HG03442 (cell line): ENCODE data around the gene GULP1.

Experiments
- ATAC-seq: cut with Tn5 transposase; IDR thresholded peaks from one replicate; pipeline ENCODE4 v1.9.1; 2021; ENCODE audit warnings: mild to moderate bottlenecking, moderate library complexity; ENCODE audit not compliant: unreplicated experiment

The GULP1 gene

DNA sequence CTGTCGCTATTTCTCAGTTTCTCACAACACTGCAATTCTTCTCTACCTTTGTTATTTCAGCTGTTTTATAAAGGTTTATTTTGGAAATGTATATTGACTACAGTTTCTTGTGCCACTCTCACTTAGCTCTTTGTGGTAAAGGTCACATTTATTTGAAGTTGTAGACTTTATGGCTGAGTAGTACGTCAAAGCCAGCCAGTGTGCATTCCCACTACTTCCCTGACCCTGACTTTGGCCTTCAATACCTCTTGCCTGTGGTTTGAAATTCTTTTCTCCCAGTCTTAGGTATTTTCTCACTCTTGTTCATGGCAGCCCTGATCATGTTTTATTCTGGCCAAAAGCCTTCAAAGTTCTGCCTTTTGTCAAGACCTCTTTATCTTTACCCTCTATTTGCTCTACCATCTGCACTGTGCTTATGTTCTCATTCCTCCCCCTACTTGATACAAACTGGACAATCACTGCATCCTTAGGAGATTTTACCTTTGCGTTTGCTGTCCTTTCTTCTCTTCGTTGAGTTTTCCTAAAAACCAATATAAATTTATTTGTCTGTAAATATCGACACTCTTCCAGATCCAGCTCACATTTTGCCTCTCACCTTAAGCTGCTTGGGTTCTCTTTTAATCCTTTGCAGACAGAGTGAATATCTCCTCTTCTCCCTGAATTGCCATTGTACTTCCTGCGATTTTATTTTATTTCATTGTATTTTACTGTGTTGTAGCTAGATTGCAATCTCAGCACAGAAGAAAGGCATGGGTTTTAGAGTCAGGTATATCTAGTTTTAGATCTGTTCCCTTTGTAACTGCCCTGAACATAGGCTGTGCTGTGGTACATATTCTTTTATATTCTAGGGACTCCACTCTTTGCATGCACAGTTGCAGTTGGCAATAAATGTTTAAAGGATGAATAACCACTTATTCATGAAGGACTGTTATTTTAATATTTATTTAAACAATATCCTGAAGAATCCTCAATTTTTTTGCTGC is 31.2 kb downstream of the GULP1 start:
- ATAC-seq, result no peak

DNA sequence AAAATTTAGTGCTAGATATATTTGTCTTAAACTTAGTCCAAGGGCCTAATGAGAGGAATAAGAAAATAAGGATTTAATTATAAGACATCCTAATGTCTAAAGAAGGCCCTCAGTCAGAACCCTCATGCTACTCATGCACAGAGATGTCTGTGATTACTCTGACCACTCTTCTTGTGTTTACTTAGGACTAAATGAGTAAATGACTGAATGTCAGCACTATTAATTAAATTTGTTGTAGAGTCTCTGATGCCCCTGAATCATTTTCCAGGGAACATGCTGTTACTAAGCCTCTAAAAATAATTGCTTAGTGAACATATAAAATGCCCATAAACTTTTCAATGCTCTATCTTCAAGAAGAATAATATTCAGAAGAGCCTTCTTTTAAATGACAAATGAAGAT is 32.4 kb downstream of the GULP1 start:
- no peak for ATAC-seq

DNA sequence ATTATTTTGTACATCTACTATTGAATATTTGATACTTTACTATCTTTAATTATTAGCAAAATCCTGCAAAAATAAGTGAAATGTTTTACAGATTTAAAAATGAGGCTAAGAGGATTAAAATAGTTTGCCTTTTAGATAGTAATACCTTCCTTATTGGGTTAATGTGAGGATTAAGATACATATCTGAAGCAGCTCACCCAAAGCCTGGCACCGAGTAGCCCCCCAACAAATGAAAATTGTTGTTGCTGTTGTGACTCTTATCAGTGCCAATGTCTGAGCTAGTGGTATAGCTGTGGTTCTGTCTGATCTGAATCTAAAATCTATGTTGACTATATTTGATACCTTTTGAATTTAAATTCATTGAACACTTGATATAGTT is 34.6 kb downstream of the GULP1 start:
- ATAC-seq, result no peak

DNA sequence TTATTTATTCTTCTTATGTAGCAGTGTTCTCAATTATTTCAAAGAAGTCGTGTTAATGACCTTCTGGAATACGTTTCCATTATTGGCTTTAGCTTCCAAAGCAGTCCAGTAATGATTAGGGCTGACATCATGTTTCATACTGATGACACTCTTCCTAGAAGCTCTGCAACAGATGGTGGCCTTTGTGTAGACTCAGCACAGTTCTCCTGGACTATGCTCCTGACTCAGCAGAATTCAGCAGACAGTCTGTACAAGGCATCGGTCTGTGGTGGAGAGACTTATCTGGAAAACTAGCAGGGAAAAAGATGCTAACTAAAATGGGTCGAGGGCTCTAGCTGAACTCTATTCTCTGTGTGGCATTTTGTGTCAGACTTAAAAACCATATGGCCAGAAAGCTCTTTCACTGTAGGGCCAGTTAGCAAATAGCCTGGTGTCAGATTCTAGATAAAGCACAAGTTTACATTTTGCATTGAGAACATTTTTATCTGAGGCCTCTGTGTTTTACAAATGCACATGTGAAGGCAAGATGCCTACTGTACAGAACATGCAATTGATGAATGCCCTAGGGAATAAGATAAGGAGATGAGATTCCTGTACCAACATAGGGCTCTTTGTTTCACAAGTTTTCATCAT is 35.1 kb downstream of the GULP1 start:
- ATAC-seq, result no peak

DNA sequence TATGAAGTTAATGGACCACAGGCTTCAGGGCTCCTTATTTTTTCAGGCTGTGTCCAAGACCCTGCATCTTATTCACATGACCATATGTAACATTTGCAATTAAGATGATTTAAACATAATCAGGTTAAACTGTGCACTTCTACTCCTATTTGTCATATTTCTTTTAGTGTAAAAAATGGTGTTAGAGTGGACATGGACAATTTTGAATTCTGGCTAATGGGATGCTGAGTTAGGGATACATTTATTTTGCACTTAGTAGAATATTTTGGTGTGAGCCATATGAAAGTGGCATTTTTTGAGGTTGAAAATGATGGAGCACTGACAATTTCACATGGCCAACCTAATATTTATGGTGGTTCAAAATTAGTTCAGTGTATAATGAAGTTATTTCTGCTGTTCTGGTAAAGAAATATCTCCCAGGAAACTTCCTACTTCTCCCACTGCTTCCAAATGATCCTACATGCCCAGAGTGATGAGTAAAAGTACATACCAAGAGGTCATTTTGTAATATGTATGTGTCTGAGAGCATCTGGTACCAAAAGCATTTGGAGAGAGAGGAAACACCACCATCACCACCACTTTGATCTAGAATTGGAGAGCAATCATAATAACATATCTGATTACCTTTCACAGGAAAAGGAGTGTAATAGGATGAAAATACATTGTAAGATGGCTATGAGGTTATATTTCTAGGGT is 36.0 kb downstream of the GULP1 start:
- no peak for ATAC-seq

DNA sequence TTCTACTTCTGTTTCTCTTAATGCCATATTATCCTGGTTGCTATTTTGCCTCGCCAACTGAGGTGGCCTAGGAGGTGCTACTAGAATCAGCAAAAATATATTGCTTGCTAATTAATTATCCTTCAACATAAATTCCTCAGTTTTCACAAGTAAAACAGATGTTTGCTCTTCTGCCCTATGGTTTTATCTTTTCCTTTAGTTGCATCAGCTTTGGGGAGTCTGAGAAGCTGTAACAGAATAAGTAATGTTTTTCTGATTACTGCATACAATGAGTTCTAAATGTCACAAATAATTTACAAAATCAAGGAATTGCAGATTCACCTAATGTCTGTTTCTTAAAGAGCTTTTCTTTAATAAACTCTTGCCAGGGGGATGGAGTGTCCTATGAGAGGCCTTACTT is 36.7 kb downstream of the GULP1 start:
- ATAC-seq, result no peak

DNA sequence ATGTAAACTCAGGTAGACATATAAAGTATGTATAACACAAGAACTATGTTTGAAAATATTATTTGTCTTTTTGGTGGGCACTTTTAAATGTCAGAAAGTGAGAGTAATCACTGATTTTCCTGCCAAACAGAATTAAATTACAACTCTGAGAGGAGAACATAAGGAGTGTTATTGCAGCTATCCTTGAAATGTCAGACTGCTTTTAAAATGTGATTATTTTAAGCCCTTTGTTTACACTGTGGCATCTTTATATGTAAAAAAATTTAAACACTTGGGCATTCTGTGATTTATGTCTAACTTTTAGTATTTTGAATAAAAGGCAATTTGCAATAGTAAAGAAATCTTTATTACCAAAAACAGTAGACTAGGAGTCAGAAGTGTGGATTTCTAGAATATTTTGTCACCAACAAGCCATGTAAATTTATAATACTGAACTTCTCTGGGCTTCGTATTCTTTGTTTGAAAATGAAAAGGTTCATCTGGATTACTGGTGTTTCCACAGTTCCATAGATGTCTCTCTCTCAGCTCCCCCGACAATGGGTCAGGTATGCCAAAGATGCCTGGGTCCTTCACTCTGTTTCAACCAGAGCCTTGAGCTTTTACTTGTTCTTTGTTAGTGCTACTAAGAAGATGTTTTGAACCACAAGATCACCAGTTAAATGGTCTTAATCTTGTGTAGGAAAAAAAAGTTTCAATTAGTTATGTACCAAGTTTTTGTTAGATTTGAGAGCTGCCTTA is 38.8 kb downstream of the GULP1 start:
- no peak for ATAC-seq

DNA sequence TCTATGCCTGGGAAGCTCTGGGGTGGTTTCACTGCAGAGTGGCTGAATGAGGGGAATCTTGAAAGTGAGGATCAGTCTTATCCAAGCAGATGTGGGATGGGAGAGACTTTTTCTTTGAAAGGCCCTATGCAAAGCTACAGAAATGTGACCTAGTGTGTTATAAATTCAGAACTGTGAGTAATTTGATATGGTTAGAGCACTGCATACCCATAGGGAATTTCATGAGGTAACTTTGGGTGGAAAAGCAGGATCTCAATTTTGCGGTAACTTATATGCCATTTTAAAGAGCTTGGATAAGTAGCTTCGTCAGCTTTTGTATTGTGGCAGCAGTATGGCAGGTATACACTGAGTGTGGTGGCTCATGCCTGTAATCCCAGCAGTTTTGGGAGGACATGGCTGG is 40.9 kb downstream of the GULP1 start:
- no peak for ATAC-seq

DNA sequence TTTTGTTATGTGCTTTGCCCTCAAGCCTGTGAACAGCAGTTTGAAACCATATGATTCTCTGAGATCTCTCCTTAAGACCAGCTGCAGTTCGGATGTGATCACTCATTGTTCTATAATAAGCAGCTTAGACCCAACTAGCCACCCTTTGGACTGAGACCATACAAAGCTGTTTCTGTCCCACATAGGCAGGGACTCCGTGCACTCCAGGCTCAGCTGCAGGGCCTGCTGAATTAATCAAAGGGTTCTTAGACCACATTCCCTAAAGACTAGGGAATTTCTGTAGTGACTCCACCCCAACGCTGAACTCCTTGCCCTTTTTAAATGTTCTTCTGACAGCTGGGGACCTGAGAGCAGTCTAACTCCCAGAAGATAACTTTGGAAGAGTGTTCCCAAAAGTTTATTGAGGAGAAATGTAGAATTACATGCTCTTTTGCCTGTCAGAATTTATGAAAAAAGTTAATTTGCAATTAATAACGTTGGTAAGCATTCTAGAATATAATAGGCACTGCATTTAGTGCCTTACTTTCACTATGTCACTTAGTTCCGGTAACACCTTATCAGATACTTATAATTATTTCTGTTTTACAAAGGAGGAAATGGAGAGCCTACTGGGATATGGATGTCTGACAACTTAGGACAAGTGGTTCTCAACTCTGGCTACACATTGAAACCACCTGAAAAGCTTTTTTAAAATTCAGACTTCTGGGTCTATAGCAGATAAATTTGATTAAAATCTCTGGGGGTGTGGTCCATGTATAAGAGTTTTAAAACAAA is 42.3 kb downstream of the GULP1 start:
- no peak for ATAC-seq

DNA sequence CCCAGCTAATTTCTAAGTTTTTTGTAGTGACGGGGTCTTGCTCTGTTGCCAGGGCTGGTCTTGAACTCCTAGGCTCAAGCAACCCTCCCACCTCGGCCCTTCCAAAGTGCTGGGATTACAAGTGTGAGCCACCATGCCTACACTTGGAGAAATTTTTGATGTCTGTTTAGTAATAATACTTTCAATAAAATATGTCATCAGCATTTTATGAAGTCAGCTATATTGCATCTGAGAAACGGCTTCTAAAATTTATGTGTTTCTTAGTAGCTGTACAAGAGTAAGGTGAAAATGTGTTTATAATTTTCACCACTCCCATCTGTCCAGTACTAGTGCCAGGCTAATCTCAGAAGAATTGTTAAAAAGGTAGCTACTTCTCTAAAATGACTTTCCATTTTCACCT is 46.8 kb downstream of the GULP1 start:
- no peak for ATAC-seq

DNA sequence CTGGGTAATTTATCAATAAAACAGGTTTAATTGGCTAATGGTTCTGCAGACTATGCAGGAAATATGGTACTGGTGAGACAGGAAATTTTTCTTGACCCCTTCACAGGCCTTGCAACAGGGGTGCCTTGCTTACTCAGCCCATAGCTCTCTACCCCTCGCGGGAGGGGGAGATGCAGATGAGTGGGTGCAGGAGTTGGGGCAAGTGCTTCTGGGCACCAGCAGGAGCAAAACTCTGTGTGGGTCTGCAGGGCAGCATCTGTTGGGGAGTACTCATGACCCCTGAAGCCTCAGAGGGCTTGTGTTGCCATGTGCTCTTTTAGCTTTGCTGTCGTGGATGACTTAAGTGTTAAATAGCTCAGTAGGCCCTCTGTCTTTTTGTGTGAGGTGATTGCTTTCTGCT is 48.6 kb downstream of the GULP1 start:
- ATAC-seq, result no peak

DNA sequence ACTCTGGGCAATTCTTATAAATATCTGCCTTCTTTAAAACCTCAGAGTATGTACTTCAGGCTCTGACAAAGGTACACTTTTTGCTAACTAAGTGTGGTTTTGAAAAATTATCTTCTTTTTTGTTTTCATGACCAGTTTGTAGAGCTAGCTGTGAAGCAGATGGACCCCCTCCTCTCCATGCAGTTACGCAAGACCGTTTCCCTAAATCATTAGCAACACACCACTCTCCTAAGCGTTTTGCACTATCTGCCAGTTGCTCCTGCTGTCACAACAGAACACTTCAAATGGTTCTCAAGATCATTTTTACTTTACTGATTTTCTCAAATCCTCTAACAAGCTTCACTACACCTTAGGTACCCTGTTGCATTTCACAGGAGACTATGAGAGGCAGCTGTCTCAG is 53.3 kb downstream of the GULP1 start:
- no peak for ATAC-seq

DNA sequence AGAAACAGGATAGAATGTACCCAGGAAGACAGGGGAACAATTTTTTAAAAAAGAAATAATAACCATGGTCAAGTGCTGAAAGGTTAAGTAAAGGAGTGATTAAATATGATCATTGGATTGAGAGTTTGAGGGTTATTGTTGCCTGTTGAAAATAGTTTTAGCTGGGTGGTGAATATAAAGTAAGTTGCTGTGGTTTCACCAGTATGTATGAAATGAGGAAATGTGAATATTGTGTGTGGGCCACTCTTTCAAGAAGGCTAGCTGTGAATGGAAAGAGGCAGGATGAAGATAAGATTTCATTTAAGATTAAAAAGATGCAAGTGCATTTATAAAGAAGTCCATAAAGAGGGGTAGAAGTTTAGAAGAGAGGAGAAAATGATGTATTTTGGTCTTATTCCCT is 53.8 kb downstream of the GULP1 start:
- no peak for ATAC-seq

DNA sequence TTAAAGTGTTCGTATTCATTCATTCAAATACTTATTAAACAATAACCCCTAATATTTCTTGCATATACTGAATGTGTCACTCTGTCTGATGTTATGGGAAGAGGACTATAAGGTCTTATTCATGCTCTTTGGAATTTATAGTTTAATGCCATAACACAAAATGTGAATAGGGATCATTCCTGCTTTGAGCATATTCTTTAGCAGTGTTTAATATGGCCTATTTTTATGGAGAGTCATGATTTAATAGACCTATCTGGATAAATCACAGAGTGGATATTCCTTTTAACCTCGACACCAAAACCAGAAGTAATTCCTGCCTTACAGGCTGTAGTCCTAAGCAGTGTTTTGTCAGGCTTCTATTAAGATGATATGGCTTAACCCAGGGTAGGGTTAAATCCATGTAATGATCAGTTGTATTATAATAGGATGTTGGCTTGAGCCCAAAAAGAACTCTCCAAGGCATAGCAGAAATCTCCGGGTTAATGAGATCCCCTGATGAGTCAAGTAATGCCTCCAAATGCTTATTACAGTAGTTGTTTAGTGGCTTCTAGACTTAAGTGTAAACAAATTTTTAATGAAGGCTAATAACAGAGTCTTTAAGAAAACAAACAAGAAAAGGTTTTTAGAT is 54.3 kb downstream of the GULP1 start:
- no peak for ATAC-seq

DNA sequence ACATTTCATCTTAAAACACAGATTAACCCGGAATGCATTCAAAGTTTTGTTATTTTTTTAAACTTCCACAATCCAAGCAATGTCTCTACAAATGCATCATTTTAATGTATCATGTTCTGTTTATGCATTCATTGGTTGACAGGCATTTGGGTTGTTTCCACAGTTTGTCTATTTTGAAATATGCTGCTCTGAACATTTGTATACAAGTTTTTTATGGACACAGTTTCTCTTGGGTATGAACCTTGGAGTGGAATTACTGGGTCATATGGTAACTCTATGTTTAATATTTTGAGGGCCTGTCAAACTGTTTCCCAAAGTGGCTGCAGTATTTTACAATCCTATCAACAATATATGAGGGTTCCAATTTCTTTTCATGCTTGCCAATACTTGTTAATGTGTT is 57.3 kb downstream of the GULP1 start:
- no peak for ATAC-seq

DNA sequence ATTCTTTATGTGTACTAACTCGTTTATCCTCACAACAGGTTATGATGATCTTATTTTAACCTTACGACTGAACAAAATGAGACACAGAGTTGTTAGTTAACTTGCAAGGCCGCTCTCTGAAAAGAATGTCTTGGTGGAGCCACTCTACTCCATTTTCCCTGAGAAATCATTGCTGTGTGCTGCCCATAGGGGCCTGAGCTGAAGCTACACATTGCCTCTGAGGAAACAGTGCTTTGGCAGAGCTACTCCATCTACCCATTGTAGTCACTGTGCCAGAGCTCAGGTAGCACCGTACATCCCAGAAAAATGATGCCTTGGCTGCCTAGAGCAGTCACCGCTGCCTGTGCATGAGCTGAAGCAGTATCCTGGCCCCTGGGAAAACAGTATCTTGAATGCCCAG is 61.6 kb downstream of the GULP1 start:
- ATAC-seq, result no peak

DNA sequence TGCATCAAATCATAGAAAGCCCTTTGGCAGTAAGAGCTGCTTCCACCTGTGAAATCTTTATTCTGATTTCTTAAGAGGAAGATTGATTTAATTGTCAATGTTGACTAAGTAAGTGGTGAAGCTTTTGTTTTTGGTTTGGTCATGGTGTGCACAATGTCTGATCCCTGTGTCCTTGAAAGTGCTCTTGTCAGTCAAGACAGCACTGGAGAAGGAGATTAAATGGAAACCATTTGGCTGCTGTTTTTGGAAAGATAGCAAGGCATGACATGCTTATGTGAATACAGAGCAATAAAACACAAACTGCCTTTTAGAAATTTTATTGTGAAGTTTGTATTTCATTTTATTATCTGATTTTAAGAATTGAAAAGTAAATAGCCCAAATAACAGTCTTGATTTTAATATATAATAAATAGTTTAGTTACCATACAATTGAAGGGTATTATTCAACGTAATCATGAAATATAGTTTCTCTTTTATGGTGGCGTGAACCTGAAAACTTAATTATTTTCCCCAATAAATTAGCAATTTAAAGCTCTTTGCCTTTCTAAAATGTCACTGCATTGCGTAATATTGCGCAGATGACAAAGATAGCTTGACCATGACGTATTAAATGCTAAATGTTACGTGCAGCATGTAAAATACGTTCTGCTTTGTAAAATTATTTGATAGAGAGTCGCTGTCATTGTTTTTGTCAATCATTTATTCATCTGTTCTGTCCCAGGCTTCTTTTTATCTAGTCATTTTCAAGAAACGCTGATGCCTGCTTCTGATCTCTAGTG is 69.0 kb downstream of the GULP1 start:
- no peak for ATAC-seq

DNA sequence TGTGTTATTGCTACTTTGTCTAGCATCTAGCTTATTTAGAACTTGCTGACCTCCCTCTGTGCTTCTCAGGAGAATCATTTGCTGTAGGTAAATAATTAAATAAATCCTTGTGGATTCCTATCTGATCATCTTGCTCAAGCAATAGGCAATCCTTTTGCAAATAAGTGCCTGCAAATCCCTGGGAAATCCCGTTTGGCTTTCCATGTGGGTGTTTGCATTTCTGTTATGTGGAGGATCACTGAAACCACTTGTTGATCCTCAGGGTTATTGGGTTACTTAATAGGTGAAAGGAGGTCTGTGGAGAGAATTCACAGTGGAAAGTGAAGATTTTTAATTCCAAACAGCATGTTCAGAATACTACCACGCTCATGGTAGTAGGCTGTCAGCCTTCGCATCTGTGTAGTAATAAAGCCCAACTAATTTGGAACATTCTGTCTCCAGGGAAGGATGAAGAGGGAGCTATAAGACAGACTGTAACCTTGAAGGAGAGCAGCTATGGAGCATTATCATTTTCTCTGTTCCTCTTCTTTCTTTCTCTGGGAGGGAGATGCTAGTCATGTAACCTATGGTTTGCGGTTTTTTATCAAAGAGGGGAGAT is 72.5 kb downstream of the GULP1 start:
- no peak for ATAC-seq
